Esophagus muscularis mucosa (tissue), 4 donors: Measurements from ENCODE around the gene ZNF598. TPM values are rescaled to one million over a fixed set of nuclear protein-coding genes. Genes with fewer than 3 reads are reported as not detected.

Experiments used
- DNase-seq: peaks from one replicate; pipeline ENCODE4 v3.0.0-alpha.2; 2017; ENCODE audit errors: extremely low spot score
- H3K27ac ChIP-seq, 4 donors: fragments of 200-600 bp; sonication (generic); replicated peaks in 1 of 4; 1 replicate in 3 of 4; 2 replicates in 1 of 4; pipeline ENCODE4 v1.5.1; 2016 to 2019; ENCODE audit warnings: mild to moderate bottlenecking in 1 of 4
- H3K27me3 ChIP-seq, 4 donors: fragments of 200-600 bp; sonication (generic); one replicate each; pipeline versions ENCODE4 v1.5.1 to v1.6.0; 2016 to 2019
- H3K36me3 ChIP-seq, 4 donors: fragments of 200-600 bp; sonication (generic); one replicate each; pipeline ENCODE4 v1.5.1; 2016 to 2019
- H3K4me1 ChIP-seq, 4 donors: fragments of 200-600 bp; sonication (generic); one replicate each; pipeline ENCODE4 v1.5.1; 2016 to 2019
- H3K4me3 ChIP-seq, 4 donors: fragments of 200-600 bp; sonication (generic); 1 replicate in 2 of 4; 2 replicates in 2 of 4; pipeline ENCODE4 v1.5.1; 2016 to 2019; ENCODE audit warnings: mild to moderate bottlenecking in 4 of 4, moderate library complexity in 1 of 4
- H3K9me3 ChIP-seq, 4 donors: fragments of 200-600 bp; sonication (generic); 1 replicate in 3 of 4; 2 replicates in 1 of 4; pipeline ENCODE4 v1.5.1; 2016 to 2019
- CTCF ChIP-seq, 3 experiments: fragments of 200-600 bp in 2 of 3; fragments of 450-650 bp in 1 of 3; sonication (generic) in 2 of 3; IDR thresholded peaks; one replicate each; pipeline ENCODE4 v1.5.1; 2017 to 2019; ENCODE audit warnings: antibody characterized with exemption in 3 of 3, mild to moderate bottlenecking in 2 of 3, moderate library complexity in 1 of 3
- EP300 ChIP-seq: sonication (generic); formaldehyde crosslinking; IDR thresholded peaks from one replicate; pipeline ENCODE4 v1.6.1; 2017; ENCODE audit warnings: antibody characterized with exemption
- POLR2A ChIP-seq: fragments of 450-650 bp; IDR thresholded peaks from one replicate; pipeline ENCODE4 v1.6.1; 2017; ENCODE audit warnings: antibody characterized with exemption, moderate library complexity, mild to moderate bottlenecking, low read depth
- POLR2AphosphoS5 ChIP-seq, 2 donors: sonication (generic); formaldehyde crosslinking; IDR thresholded peaks; one replicate each; pipeline ENCODE4 v1.6.1; 2017; ENCODE audit warnings: antibody characterized with exemption in 2 of 2
- WGBS: methylation state at CpG from one replicate; pipeline ENCODE4 v1.1.5; 2018; 5-methylcytosine and 5-hydroxymethylcytosine counted together
- intact Hi-C: fragments of 100-400 bp; cut with DNase I; formaldehyde crosslinking; loops from one replicate; pipeline ENCODE4 v1.15.1; 2023
- small RNA-seq, 3 donors: library from RNA; depleted of rRNA; stranded (forward); fragments of <200 nt; gene quantifications; one replicate each; pipeline ENCODE3, GENCODE V24; 2016
- total RNA-seq, 4 donors: library from RNA; depleted of rRNA; stranded (reverse); fragments of >200 nt; gene quantifications; one replicate each; pipeline versions ENCODE4 v1.1.0 to v1.2.1, GENCODE V29; 2016

The ZNF598 gene
- total RNA-seq, 4 donors from 2014 or later, result 23.3 to 46.5 (median 34.9) TPM

DNA sequence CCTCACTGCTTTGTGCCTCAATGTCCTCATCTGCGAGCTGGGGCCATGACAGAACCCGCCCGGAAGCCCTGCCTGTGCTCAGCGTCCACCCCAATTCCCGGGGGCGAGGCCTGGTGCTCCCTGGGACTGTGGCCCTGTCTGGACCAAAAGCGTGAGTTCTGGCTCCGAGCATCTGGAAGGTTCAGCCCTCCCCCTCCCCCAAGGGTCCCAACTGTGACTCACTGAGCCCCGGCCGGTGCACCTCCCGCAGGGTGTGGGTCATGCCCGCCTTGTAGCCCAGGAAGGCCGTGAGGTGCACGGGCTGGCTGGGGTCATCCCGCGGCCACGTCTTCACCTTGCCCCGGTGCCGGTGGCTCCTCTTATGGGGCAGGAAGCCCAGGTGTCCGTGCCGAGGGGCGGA is 55.9 kb downstream of the ZNF598 start:
- 84% methylated on average over 10 of the region's 22 CpGs for WGBS
- TF ChIP-seq EP300 (no peak), CTCF (IDR thresholded peaks at IDR 0.05) (no peak), POLR2A (no peak)
- no peak overlapping the region for H3K27ac ChIP-seq
- H3K9me3 ChIP-seq, result no peaks in the 10 kb centered on the region
- no peak overlapping the region for H3K4me3 ChIP-seq
- no peaks in the 10 kb centered on the region for H3K27me3 ChIP-seq
- no peaks in the 10 kb centered on the region for H3K36me3 ChIP-seq
- intact Hi-C loops, result no loop called here
- H3K4me1 ChIP-seq, result peaks cover under 1 to 7% (median 2%) of the 10 kb centered on the region in 4 donors
- no peak for DNase-seq

GRCh38 chr16:1950559-1950958 is 59.1 kb downstream of the ZNF598 start:
- 80% methylated on average over 1 of the region's 19 CpGs for WGBS
- Histone ChIP-seq H3K9me3 (no peaks in the 10 kb centered on the region), H3K27me3 (no peaks in the 10 kb centered on the region), H3K4me3 (no peak overlapping the region), H3K27ac (no peak overlapping the region), H3K36me3 (no peaks in the 10 kb centered on the region), H3K4me1 (no peaks in the 10 kb centered on the region)
- intact Hi-C loops, result no loop called here
- TF ChIP-seq CTCF (IDR thresholded peaks at IDR 0.05) (no peak), POLR2AphosphoS5 (IDR thresholded peaks at IDR 0.05) (no peak), EP300 (no peak), POLR2A (no peak)
- DNase-seq, result no peak

GRCh38 chr16:1950047-1950446 is 59.6 kb downstream of the ZNF598 start:
- H3K4me1 ChIP-seq, result no peaks in the 10 kb centered on the region
- H3K36me3 ChIP-seq, result no peaks in the 10 kb centered on the region
- no peak for TF ChIP-seq CTCF (IDR thresholded peaks at IDR 0.05)
- TF ChIP-seq EP300, result no peak
- no peak for TF ChIP-seq POLR2AphosphoS5 (IDR thresholded peaks at IDR 0.05)
- TF ChIP-seq POLR2A, result no peak
- intact Hi-C loops, result no loop called here
- no peak for DNase-seq
- no peak overlapping the region for H3K4me3 ChIP-seq
- no peaks in the 10 kb centered on the region for H3K9me3 ChIP-seq
- H3K27me3 ChIP-seq, result no peaks in the 10 kb centered on the region
- no peak overlapping the region for H3K27ac ChIP-seq
- WGBS, result 72% methylated on average over 7 of the region's 7 CpGs

GRCh38 chr16:1949507-1949906 is 60.1 kb downstream of the ZNF598 start:
- H3K27me3 ChIP-seq, result no peaks in the 10 kb centered on the region
- no peak overlapping the region for H3K4me3 ChIP-seq
- no peaks in the 10 kb centered on the region for H3K4me1 ChIP-seq
- no peaks in the 10 kb centered on the region for H3K36me3 ChIP-seq
- H3K27ac ChIP-seq, result no peak overlapping the region
- no peaks in the 10 kb centered on the region for H3K9me3 ChIP-seq
- 90% methylated on average over 11 of the region's 11 CpGs for WGBS
- intact Hi-C loops, result no loop called here
- DNase-seq, result no peak
- no peak for TF ChIP-seq POLR2AphosphoS5 (IDR thresholded peaks at IDR 0.05)

Small RNA genes lying within 50 kb of the gene (small RNA-seq; reads per million reads assigned to genes)
- gene AC005363.2, result 0 to 0.17 (median 0) reads per million in 3 donors
- gene RN7SL219P, result 0 reads per million in 3 donors
- gene SNORA10, result 0 reads per million in 3 donors
- gene SNORA64, result 0 reads per million in 3 donors

Other genes starting within 250 kb of the ZNF598 start
- 100 to 1,000 TPM in 1 of 4 donors, 10 to 100 TPM in 3; 64.8 to 101 (median 83.7) TPM for gene NME3, start 238.3 kb downstream of the ZNF598 start, total RNA-seq
- gene EME2, start 237.0 kb downstream of the ZNF598 start, total RNA-seq, result 10 to 100 TPM in 1 of 4 donors, 1 to 10 TPM in 3; 5.5 to 10.4 (median 6.5) TPM
- 10 to 100 TPM; 47.1 to 75.2 (median 64.2) TPM for gene MRPS34, start 236.7 kb downstream of the ZNF598 start, total RNA-seq
- 100 to 1,000 TPM in 1 of 4 donors, 10 to 100 TPM in 3; 69.1 to 101 (median 78.6) TPM for gene SPSB3, start 227.2 kb downstream of the ZNF598 start, total RNA-seq
- 10 to 100 TPM; 82.7 to 93.8 (median 87.6) TPM for gene NUBP2, start 226.9 kb downstream of the ZNF598 start, total RNA-seq
- gene IGFALS, start 216.1 kb downstream of the ZNF598 start, total RNA-seq, result under 1 TPM in 2 of 4 donors, not detected in 2; 0.45 to 0.75 TPM
- gene HAGH, start 183.0 kb downstream of the ZNF598 start, total RNA-seq, result 100 to 1,000 TPM; 148 to 264 (median 180) TPM
- 10 to 100 TPM; 20.4 to 43.2 (median 39.5) TPM for gene FAHD1, start 182.6 kb downstream of the ZNF598 start, total RNA-seq
- not detected for gene MEIOB, start 137.7 kb downstream of the ZNF598 start, total RNA-seq
- gene HS3ST6, start 91.4 kb downstream of the ZNF598 start, total RNA-seq, result not detected
- gene MSRB1, start 66.6 kb downstream of the ZNF598 start, total RNA-seq, result 10 to 100 TPM; 46.0 to 78.7 (median 53.1) TPM
- not detected for gene RPL3L, start 55.1 kb downstream of the ZNF598 start, total RNA-seq
- 100 to 1,000 TPM; 249 to 381 (median 295) TPM for gene NDUFB10, start 50.3 kb downstream of the ZNF598 start, total RNA-seq
- gene RPS2, start 45.0 kb downstream of the ZNF598 start, total RNA-seq, result 1,000 to 10,000 TPM; 1,144 to 2,342 (median 1,414) TPM
- gene RNF151, start 43.0 kb downstream of the ZNF598 start, total RNA-seq, result not detected
- gene TBL3, start 37.8 kb downstream of the ZNF598 start, total RNA-seq, result 10 to 100 TPM; 27.0 to 42.9 (median 36.9) TPM
- gene NOXO1, start 28.4 kb downstream of the ZNF598 start, total RNA-seq, result under 1 TPM in 1 of 4 donors, not detected in 3; 0.52 TPM
- 10 to 100 TPM; 14.1 to 38.5 (median 23.7) TPM for gene GFER, start 25.6 kb downstream of the ZNF598 start, total RNA-seq
- 1 to 10 TPM; 2.1 to 5.6 (median 3.3) TPM for gene SYNGR3, start 19.9 kb downstream of the ZNF598 start, total RNA-seq
- gene NPW, start 10.0 kb upstream of the ZNF598 start, total RNA-seq, result not detected
- gene NHERF2, start 17.1 kb upstream of the ZNF598 start, total RNA-seq, result 100 to 1,000 TPM in 2 of 4 donors, 10 to 100 TPM in 2; 45.3 to 130 (median 88.3) TPM
- 10 to 100 TPM; 11.8 to 25.2 (median 18.9) TPM for gene NTHL1, start 38.0 kb upstream of the ZNF598 start, total RNA-seq
- 10 to 100 TPM; 41.3 to 71.7 (median 52.0) TPM for gene TSC2, start 38.2 kb upstream of the ZNF598 start, total RNA-seq
- 100 to 1,000 TPM; 297 to 459 (median 366) TPM for gene PKD1, start 126.1 kb upstream of the ZNF598 start, total RNA-seq
- not detected for gene RAB26, start 138.8 kb upstream of the ZNF598 start, total RNA-seq
- 10 to 100 TPM; 42.6 to 64.5 (median 54.3) TPM for gene TRAF7, start 146.0 kb upstream of the ZNF598 start, total RNA-seq
- under 1 TPM; under 0.01 to 0.32 (median 0.09) TPM for gene CASKIN1, start 186.8 kb upstream of the ZNF598 start, total RNA-seq
- gene MLST8, start 195.6 kb upstream of the ZNF598 start, total RNA-seq, result 10 to 100 TPM; 23.7 to 62.8 (median 36.3) TPM
- 1 to 10 TPM; 1.2 to 6.8 (median 5.7) TPM for gene BRICD5, start 201.0 kb upstream of the ZNF598 start, total RNA-seq
- 10 to 100 TPM in 3 of 4 donors, 1 to 10 TPM in 1; 8.9 to 20.0 (median 13.7) TPM for gene PGP, start 205.0 kb upstream of the ZNF598 start, total RNA-seq
- gene E4F1, start 213.8 kb upstream of the ZNF598 start, total RNA-seq, result 10 to 100 TPM; 19.1 to 39.7 (median 28.5) TPM
- gene DNASE1L2, start 226.6 kb upstream of the ZNF598 start, total RNA-seq, result under 1 TPM; 0.50 to 0.86 (median 0.67) TPM
- gene ECI1, start 241.8 kb upstream of the ZNF598 start, total RNA-seq, result 100 to 1,000 TPM in 1 of 4 donors, 10 to 100 TPM in 3; 51.9 to 115 (median 86.6) TPM